ENCODE measurements around the gene CCDC27.

The CCDC27 gene

DNA sequence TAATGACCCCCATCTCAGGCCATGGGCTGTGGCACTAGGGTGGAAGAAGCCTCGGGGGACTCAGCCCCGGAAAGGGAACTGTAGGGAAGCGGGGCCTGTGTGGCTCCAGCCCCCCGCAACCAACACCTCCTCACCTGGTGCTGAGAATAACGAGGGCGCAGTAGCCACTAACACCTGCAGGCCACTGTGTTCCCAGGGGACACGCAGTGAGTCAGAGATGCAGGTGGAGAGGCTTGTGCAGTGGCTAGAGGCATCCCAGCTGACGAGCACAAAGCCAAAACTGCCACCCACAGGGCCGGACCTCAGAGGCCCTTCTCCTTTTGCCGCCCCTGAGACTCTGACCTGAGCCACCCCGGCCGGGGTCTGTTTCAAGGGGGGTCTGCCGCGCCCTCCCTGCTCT lies 33.5 kb upstream of the CCDC27 start:
- no peak for DNase-seq

DNA sequence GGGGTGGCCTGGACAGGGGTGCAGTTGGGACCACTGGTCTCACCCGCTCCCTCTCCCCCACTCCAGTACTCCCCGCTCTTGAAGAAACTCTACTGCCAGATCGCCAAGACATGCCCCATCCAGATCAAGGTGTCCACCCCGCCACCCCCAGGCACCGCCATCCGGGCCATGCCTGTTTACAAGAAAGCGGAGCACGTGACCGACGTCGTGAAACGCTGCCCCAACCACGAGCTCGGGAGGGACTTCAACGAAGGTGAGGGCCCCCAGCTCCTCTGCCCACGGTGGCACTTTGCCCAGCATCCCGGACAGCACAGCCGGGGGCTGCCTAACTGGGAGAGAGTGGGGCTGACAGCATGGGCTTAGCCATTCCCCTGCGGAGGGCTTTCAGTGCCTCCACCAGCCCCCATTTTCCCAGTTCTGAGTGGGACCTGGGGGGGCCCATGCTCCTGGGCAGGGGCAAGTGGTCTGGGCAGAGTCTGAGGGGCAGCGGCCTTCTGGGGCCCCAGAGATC lies 30.2 kb upstream of the CCDC27 start:
- no peak for DNase-seq

DNA sequence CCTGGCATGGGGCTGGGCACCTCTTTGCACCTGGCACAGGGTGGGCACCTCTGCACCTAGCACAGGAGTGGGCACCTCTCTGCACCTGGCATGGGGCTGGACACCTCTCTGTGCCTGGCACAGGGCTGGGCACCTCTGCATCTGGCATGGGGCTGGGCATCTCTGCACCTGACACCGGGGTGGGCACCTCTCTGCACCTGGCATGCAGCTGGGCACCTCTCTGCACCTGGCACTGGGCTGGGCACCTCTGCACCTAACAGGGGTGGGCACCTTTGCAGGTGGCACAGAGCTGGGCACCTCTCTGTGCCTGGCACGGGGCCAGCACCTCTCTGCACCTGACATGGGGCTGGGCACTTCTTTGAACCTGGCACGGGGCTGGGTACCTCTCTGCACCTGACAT lies 29.4 kb upstream of the CCDC27 start:
- no peak for DNase-seq

DNA sequence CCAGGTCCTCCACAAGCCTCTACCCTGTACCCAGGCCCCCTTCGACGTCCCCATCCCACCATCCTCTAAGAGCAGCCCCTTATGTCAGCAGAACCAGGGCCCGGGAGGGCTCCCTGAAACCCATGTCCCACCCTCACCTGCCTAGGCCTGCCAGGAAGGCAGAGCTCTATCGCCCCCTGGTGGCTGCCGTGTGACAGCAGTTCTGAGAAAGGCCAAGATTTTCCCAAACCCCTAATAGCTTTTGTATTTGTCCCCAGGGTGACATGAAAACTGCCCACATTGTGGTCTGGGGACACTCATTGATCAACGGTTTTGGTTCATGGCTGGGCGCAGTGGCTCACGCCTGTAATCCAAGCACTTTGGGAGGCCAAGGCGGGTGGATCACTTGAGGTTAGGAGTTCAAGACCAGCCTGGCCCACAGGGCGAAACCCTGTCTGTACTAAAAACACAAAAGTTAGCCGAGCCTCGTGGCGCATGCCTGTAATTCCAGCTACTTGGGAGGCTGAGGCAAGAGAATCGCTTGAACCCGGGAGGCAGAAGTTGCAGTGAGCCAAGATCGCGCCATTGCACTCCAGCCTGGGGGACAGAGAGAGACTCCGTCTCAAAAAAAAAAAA lies 27.7 kb upstream of the CCDC27 start:
- DNase-seq: peak; percentile 38

DNA sequence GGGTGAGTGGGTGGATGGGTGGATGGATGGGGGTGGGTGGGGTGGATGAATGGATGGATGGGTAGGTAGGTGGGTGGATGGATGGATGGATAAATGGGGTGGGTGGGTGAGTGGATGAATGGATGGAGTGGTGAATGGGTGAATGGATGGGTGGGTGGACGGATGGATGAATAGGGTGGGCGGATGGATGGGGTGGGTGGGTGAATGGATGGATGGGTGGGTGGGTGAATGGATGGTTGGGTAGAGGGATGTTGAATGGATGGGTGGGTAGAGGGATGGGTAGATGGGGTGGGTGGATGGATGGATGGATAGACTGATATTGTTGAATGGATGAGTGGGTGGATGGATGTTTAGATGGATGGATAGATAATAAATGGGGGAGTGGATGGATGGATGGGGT lies 26.9 kb upstream of the CCDC27 start:
- DNase-seq: no peak

DNA sequence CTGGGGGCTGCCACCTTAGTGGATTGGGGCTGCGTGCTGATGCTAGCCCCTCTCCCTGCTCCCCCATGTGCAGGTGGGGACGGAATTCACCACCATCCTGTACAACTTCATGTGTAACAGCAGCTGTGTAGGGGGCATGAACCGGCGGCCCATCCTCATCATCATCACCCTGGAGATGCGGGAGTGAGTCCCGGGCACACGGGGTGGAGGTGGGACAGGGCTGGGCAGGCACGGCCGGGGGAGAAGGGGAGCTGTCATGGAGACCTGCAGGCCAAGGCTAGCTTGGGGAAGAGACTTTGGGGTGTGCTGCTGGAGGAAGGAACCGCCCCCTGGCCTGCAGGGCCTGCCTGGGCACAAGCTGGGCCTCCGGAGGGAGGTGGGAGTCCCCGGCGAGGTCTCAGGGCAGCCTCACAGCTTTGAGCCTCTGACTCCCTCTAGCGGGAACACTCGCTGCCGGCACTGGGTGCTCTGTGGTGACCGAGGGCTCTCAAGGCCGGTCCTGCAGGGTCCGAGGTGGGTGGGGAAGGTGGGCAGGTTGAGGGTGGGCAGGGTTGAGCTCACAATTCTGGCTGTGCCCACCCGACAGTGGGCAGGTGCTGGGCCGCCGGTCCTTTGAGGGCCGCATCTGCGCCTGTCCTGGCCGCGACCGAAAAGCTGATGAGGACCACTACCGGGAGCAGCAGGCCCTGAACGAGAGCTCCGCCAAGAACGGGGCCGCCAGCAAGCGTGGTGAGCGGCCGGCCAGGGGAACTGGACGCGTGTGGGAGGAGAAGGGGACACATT lies 25.0 kb upstream of the CCDC27 start:
- no peak for DNase-seq

DNA sequence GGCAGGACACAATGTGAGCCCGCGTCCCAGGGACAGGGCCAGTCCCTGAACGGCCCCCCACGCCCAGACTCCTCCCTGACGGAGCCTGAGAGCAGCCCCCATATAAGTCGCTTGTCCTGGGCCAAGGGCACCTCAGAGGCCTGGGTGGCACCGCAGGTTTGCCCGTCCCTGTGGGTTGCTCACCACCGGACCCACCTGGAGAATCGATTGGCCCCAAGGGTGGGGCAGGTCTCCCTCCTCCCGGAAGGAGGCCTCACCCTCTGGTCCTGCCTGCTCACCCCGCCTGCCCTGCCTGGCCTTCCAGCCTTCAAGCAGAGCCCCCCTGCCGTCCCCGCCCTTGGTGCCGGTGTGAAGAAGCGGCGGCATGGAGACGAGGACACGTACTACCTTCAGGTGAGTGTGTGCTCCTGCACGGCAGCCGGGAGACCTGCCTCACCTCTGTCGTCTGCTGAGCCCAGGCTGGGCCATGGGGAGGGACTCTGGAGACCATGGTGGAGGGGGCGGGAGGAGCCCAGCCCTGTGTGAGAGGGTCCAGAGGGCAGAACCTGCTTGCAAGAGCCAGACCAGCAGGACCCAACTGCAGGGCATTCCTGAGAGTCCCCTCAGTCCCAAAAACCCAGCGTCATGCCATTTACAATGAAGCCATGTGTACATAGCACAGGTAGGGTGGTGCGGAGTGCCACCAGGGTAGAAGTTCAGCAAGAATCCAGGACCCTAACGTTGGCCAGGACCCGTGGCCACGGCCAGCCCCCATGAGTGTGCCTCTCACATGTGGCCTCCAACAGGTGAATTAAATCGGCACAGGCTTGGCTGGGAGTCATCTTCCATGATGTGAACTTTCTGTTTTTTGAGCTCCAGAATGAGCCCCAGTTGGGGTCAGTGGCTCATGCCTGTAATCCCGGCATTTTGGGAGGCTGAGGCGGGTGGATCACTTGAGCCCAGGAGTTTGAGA lies 24.1 kb upstream of the CCDC27 start:
- no peak for DNase-seq

DNA sequence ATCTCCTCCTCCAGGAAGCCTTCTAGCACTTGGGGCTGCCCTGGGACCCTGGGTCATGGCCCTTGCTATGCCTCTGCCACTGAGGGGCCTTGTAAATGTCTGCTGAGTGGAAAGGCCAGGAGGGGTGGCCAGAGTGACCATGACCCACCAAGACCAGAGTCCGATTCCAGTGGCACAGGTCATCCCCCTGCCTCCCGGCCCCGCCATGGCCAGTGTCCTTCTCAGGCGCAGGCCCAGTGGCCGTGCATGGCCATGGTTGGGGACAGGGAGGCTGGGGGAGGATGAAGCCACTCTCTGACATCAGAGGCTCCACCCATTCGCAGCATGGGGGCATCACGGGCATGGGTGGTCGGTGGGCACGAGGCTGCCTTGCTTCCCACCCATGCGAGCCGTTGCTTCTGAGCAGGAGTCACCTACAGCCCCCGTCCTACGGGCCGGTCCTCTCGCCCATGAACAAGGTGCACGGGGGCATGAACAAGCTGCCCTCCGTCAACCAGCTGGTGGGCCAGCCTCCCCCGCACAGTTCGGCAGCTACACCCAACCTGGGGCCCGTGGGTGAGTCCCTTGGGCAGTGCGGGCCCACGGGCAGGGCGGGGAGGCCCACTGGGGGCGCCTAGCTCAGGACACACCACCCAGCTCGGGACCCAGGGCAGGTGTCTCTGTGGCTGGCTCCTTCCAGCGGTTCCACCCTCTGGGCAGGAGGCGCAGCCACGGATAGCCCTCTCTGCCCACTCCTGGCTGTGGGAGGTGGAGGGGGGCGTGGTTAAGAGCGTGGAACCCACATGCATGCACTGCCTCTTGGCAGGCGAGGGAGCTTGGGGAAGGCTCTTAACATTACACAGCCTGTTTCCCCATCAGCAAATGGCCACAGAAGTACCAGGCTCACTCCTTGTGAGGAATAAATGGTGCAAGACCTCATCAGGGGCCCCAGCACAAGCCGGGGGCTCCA lies 22.4 kb upstream of the CCDC27 start:
- DNase-seq: no peak

DNA sequence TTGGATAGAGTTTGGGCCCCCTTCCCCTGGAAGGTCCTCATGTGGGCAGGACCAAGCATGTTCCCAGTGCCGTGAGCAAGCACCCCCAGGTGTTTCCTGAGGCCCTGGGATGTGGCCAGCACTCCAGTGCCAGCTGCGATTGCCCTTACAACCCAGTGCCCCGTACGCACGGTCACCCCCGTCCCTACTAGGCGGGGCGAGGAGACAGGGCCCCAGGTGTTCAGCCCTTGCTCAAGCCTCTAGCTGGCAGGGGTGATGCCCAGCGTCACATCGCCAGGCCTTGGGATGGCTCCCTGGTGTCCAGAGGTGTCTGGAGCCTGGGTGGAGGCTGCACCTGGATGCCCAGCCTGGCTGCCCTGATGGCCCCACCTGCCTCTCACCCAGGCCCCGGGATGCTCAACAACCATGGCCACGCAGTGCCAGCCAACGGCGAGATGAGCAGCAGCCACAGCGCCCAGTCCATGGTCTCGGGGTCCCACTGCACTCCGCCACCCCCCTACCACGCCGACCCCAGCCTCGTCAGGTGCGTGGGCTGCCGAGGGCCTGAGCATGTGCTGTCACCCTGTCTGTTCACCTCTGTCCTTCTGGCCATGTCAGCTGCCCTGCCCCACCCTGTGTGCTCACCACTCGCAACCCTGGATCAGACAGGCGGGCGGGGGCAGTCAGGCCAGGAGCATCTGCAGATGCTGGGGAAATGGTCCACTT lies 21.6 kb upstream of the CCDC27 start:
- no peak for DNase-seq

DNA sequence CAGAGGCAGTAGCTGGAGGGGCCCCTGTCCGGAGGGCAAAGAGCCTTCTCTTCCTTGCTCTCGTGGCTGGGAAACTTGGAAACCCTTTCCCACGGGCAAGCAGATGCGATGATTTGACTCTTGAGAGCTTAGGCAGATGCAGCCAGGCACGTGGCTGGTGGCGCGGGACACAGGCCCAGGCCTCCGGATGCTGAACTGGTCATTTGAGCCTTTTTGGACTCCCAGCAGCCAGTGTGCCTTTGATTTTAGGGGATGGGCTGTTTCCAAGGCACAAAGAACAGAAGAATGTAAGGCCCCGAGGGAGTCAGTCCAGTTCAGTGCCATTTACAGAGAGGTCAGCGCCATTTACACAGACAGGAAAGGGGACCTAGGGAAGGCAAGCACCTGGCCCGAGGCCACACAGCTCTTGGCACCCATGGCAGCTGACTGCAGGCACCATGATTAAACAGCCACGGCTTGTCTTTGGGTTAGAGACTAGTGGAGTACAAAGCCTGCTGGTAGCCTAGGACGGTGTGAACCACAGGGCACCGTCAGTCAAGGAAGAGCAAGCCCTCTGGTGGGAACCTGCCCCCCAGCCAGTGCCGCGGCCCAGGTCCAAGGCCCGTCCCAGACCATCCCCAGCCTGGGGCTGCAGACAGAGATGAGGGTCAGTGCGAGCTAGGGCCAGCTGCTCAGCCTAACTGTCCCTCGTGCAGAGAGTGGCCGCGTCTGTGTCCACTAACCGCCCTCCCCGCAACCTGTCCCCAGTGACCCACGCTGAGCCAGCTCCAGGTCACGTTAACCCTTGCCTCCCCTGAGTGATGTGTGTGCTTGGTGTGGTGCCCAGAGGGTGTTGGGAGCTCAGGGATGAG lies 20.4 kb upstream of the CCDC27 start:
- no peak for DNase-seq

DNA sequence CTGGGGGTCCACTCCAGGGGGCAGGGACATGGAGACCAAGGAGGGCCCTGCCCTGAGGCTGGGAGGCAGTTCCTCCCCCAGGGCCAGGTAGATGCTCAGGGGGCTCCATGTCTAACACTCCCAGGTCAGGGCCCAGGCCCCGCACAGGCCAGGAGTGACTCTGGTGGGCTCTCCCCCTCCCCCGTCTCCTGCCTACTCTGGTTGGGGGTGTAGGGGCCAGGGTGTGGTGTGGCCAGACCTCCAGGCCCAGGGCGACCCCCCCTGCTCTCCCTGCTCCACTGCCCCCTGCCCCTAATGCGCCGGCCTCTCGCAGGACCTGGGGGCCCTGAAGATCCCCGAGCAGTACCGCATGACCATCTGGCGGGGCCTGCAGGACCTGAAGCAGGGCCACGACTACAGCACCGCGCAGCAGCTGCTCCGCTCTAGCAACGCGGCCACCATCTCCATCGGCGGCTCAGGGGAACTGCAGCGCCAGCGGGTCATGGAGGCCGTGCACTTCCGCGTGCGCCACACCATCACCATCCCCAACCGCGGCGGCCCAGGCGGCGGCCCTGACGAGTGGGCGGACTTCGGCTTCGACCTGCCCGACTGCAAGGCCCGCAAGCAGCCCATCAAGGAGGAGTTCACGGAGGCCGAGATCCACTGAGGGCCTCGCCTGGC lies 19.7 kb upstream of the CCDC27 start:
- DNase-seq: peak; percentile 4

DNA sequence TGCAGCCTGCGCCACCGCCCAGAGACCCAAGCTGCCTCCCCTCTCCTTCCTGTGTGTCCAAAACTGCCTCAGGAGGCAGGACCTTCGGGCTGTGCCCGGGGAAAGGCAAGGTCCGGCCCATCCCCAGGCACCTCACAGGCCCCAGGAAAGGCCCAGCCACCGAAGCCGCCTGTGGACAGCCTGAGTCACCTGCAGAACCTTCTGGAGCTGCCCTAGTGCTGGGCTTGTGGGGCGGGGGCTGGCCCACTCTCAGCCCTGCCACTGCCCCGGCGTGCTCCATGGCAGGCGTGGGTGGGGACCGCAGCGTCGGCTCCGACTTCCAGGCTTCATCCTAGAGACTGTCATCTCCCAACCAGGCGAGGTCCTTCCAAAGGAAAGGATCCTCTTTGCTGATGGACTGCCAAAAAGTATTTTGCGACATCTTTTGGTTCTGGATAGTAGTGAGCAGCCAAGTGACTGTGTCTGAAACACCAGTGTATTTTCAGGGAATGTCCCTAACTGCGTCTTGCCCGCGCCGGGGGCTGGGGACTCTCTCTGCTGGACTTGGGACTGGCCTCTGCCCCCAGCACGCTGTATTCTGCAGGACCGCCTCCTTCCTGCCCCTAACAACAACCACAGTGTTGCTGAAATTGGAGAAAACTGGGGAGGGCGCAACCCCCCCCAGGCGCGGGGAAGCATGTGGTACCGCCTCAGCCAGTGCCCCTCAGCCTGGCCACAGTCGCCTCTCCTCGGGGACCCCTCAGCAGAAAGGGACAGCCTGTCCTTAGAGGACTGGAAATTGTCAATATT lies 19.0 kb upstream of the CCDC27 start:
- no peak for DNase-seq

DNA sequence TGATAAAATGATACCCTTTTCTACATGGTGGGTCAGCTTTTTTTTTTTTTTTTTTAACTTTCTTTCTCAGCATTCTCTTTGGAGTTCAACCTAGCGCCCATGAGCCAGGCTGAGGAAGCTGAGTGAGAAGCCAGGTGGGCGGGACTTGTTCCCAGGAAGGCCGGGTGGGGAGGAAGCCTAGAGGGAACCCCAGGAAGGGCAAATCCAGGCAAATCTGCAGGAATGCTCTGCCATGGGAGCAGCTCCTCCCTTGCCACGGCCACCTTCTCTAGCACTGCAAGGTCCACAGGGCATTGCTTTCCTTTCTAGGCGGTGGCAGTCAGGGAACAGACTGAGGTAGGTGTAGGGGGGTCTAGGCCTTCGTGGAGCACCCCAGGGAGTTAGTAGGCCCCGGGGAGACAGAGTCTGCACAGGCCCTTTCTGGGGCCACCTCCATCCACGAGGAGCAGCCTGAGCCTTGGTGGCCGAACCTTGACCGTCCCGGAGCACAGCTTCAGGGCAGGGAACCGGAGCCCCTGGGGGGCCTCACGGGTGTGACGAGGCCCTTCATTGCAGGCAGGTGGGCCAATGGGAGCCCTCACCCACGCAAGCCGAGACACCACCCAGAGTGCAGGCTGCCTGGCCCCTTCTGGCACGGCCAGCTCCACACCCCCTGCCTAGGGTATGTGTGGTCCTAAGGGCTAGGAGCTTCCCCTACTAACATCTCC lies 18.2 kb upstream of the CCDC27 start:
- no peak for DNase-seq

DNA sequence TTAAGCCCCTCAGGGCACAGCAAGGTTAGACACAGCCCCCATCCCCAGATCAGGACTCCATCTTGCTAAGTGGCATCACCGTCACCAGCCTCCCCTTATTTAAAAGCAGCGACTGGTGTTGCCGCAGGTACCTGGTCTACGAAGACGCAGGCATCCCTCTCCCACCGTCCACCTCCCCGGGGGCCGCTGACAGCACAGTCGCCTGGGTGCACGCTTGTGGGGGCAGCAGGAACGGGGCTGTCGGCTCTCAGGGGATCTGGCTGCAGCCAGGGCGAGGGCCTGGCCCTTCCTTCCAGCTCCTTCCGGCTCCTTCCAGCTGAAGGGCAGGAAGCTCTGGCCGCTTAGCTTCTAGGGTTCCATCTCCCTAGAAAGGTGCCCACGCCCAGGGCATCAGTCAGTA lies 17.6 kb upstream of the CCDC27 start:
- DNase-seq: no peak

DNA sequence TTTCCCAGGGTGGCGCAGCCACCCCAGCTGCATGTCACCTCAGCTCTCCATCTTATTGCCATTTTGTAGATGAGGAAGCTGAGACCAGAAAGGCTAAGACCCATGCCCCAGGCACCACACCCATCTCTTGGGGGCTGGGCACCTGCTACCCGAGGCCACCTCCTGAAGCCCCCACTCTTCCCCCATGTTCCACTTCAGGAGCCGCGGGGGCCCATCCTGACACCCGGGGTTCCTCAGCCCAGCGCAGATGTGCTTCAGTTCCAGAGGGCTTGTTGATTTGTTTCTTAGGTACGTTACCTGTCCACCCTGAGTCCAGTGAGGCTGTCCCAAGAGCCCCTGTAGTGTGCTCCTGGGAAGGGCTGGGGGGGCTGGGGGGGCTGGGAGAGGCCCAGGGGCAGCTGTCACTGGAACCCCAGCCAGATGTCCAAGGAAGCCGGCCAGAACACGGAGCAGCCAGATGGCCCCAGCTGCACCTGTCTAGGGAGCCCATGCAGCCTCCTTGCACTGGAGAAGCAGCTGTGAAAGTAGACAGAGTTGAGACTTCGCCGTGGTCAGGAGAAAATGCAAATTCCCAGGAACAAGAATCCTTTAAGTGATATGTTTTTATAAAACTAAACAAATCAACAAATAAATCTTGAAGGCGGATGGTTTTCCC lies 17.1 kb upstream of the CCDC27 start:
- DNase-seq: no peak

DNA sequence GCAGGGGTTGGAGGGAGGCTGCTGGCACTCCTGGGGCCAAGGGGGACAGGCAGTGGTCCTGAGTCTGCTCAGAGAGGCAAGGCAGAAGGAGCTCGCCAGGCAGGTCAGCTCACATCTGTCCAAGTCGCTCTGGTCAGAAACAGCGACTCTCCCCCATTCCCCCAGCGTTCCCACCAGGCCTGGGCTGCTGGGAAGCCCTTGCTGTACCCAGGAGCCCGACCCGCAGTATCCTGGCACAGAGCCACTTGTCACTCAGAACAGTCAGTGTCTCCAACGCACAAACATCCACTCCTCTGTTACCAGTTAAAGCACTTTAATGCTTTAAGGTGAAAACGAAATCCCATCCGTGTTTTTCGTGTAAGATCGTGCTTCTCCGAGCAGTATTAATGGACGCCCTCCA lies 16.6 kb upstream of the CCDC27 start:
- DNase-seq: no peak

DNA sequence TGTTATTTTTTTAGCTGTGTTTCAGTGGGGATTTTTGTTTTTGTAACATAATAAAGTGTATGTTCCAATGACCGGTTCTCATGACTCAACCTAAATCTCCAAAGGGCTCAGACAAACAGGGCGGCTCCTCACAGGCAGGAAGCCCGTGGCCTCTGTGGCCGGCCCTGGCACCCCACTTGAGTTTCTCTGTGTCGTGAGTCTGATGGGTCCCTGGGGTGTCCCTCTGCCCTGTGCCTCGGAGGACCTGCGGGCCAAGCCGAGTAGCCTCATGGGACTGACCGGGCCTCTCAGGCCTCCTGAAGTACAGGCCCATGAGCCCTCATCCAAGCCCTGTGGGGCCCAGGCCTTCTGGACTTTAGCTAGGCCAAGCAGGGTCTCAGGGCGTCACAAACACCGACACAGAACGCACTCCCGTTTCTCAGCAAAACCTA lies 16.1 kb upstream of the CCDC27 start:
- no peak for DNase-seq

DNA sequence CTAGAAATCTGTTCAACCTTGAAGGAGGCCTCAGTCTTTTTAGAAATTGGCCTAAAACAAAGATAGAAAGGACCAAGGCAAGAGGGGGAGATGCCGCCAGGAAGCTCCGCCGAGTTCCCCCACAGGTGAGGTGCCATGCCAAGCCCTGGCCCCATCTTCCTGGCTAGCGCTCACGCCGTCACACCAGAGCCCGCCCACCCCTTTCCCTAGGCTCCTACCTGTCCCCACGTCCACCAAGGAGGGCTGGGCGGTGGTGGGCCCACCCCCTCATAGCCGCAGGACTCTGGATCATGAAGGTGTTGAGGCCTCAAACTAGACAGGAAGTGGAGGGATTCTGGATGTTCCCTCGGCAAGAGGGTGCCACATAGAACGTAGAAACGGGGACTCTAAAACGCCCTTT lies 15.5 kb upstream of the CCDC27 start:
- DNase-seq: no peak
